ENCODE measurements around the gene RPP25.

The RPP25 gene

DNA sequence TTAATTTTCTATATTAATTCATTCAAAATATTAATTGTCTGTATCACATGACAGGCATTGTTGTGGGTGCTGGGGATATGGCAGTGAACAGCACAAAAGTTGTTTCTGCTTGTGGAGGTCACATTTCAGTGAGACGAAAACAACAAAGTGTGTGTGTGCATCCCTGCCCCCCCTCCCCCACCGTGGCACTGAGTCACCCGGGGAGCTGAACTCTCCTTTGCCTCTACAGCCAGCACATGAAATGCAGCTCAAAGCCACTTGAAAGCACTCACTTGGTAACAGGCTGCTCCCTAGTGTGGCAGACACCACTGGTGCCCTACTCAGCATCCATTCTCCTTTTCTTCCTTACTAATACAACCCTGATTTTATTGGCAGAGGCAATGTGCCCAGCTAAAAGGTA, 21.9 kb upstream of the RPP25 start:
- TF ChIP-seq CTCF (IDR thresholded peaks at IDR 0.05) = no peak

GRCh38 chr15:74978077-74978476, 21.5 kb upstream of the RPP25 start:
- TF ChIP-seq CTCF (IDR thresholded peaks at IDR 0.05) = no peak

- TF ChIP-seq CTCF (IDR thresholded peaks at IDR 0.05) = no peak
Observed at GRCh38 chr15:74977599-74977998, 21.0 kb upstream of the RPP25 start.

DNA sequence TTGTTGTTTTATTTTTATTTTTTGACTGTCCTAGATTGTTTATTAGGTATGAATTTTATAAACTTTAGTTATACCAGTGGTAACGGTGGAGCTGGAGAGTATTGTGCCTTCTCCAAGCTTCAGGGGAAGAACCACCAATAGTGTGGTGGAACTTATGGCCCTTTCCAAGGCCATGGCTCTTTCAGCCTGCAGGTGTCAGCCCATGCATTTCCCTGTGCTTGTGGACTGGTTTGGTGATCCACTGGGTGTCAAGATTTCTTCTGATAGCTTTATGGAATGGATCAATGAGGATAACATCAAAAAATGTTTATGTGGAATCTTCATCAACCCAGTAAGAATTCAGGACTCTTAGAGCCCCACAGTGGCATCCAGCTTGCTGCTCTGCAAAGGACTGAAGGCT, 19.6 kb upstream of the RPP25 start:
- no peak for TF ChIP-seq CTCF (IDR thresholded peaks at IDR 0.05)

DNA sequence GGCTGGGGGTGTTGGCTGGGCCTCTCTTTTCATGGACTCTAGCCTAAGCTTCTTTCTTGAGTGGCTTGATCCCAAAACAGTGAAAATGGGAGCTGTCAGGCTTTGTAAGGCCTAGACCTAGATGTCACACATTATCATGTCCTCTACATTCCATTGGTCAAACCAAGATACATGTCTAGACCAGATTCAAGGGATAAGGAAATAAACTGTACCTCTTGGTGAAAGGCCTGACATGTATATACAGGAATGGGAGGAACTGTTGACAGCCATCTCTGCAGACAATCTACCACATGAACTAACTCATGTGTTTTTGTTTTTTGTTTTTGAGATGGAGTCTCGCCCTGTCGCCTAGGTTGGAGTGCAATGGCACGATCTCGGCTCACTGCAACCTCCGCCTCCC, 11.1 kb upstream of the RPP25 start:
- TF ChIP-seq CTCF (IDR thresholded peaks at IDR 0.05) = no peak

GRCh38 chr15:74964794-74965193, 8.2 kb upstream of the RPP25 start:
- no peak for TF ChIP-seq CTCF (IDR thresholded peaks at IDR 0.05)

GRCh38 chr15:74963213-74963612, 6.6 kb upstream of the RPP25 start:
- no peak for TF ChIP-seq CTCF (IDR thresholded peaks at IDR 0.05)

DNA sequence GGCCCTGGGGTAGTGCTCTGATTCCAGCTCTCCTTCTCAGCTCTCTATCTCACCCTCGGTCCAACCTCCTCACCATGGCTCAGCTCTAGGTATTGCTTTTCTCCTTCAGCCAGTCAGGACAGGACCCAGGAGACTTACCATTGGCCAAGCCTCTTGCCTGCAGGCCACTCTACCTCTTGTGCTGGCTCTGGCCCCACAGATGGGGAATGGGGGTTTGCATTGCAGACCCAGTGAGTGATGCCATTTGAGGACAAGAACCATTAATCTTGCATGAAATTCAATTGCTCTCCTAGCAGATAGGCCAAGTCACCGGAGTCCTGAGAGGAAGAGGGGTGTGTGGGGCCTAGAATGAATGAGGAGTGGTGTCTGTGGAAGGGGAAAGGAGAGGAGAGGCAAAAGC, 6.1 kb upstream of the RPP25 start:
- no peak for TF ChIP-seq CTCF (IDR thresholded peaks at IDR 0.05)
